Endothelial cell of umbilical vein (primary cell): ENCODE results near the gene PRDM16. TPM values are rescaled to one million over a fixed set of nuclear protein-coding genes. Genes with fewer than 3 reads are reported as not detected.

Experiments used
- BruUV-seq: library from RNA; stranded (reverse); fragments of 400-500 nt; replicated peaks from 2 replicates; lab custom pipeline; 2021; lab: Mats Ljungman, UMichigan
- CTCF ChIA-PET: fragments of 300-600, 350-600 bp; sonication (Branson Sonifier 250); formaldehyde crosslinking; loops from one replicate; lab custom pipeline; 2021; ENCODE audit warnings: antibody characterized with exemption, inconsistent platforms; lab: Charles Lee
- POLR2A ChIA-PET: fragments of 300-600, 350-600 bp; sonication (Branson Sonifier 250); formaldehyde crosslinking; loops from one replicate; lab custom pipeline; 2021; ENCODE audit warnings: antibody characterized with exemption, inconsistent platforms; lab: Charles Lee
- DNase-seq: peaks from one replicate; pipeline ENCODE4 v3.0.0-alpha.2; 2011; ENCODE audit warnings: low read depth, low spot score
- FAIRE-seq: peaks from 2 replicates; lab custom pipeline; 2011; peaks lifted over from hg19 to GRCh38; lab: Jason Lieb, UNC
- H2AFZ ChIP-seq: 2 replicates; pipeline ENCODE4 v1.6.0; 2012; ENCODE audit warnings: low read depth, low read length, control low read depth, inconsistent platforms
- H3K27ac ChIP-seq: 2 replicates; pipeline ENCODE4 v1.5.1; 2011; ENCODE audit warnings: low read depth, mild to moderate bottlenecking, control low read depth, low read length, moderate library complexity; ENCODE audit not compliant: insufficient read depth
- H3K27me3 ChIP-seq, 2 experiments: 2 replicates each; pipeline versions ENCODE4 v1.6.0 to v1.6.1; 2011; ENCODE audit warnings: low read length in 2 of 2, mixed read lengths in 1 of 2; ENCODE audit not compliant: control insufficient read depth in 2 of 2, insufficient read depth in 2 of 2
- H3K36me3 ChIP-seq, 2 experiments: 2 replicates in 1 of 2; 3 replicates in 1 of 2; pipeline ENCODE4 v1.5.1; 2011; ENCODE audit warnings: low read length in 2 of 2, mild to moderate bottlenecking in 1 of 2, moderate library complexity in 1 of 2; ENCODE audit not compliant: control insufficient read depth in 2 of 2, insufficient read depth in 2 of 2; ENCODE audit errors: extremely low read depth in 1 of 2
- H3K4me1 ChIP-seq: 3 replicates; pipeline ENCODE4 v1.5.1; 2011; ENCODE audit warnings: mild to moderate bottlenecking, low read length; ENCODE audit not compliant: control insufficient read depth, insufficient read depth; ENCODE audit errors: extremely low read depth
- H3K4me2 ChIP-seq: 2 replicates; pipeline ENCODE4 v1.6.1; 2011; ENCODE audit warnings: low read length, control low read depth, mixed read lengths; ENCODE audit not compliant: insufficient read depth
- H3K4me3 ChIP-seq, 3 experiments: fragments of 200-600 bp in 1 of 3; sonication (generic), shearing (Covaris generic) in 1 of 3; replicated peaks in 1 of 3; 2 replicates each; pipeline ENCODE4 v1.5.1; 2011 to 2016; ENCODE audit warnings: control low read depth in 3 of 3, low read length in 3 of 3, mild to moderate bottlenecking in 2 of 3, inconsistent platforms in 1 of 3, low read depth in 1 of 3, moderate library complexity in 1 of 3; ENCODE audit not compliant: insufficient read depth in 1 of 3
- H3K79me2 ChIP-seq: 2 replicates; pipeline ENCODE4 v1.6.0; 2012; ENCODE audit warnings: low read length, inconsistent platforms; ENCODE audit not compliant: control insufficient read depth, insufficient read depth
- H3K9ac ChIP-seq: replicated peaks from 2 replicates; pipeline ENCODE3; 2011; ENCODE audit warnings: low read length, control low read depth; ENCODE audit not compliant: insufficient read depth; ENCODE audit errors: extremely low read depth
- H3K9me1 ChIP-seq: replicated peaks from 3 replicates; pipeline ENCODE4 v1.6.0; 2011; ENCODE audit warnings: mild to moderate bottlenecking, low read length; ENCODE audit not compliant: control insufficient read depth, insufficient read depth; ENCODE audit errors: extremely low read depth
- H3K9me3 ChIP-seq: replicated peaks from 2 replicates; pipeline ENCODE4 v1.5.1; 2012; ENCODE audit warnings: low read length, inconsistent platforms; ENCODE audit not compliant: control insufficient read depth, insufficient read depth
- H4K20me1 ChIP-seq: replicated peaks from 2 replicates; pipeline ENCODE3; 2011; ENCODE audit warnings: mild to moderate bottlenecking, low read length; ENCODE audit not compliant: control insufficient read depth, insufficient read depth; ENCODE audit errors: extremely low read depth
- EZH2 ChIP-seq: IDR thresholded peaks from 2 replicates; pipeline ENCODE4 v1.6.1; 2012; ENCODE audit warnings: borderline replicate concordance, low read depth, mild to moderate bottlenecking, moderate library complexity, low read length, inconsistent platforms; ENCODE audit not compliant: severe bottlenecking
- FOS ChIP-seq: IDR thresholded peaks from 2 replicates; pipeline ENCODE4 v1.6.1; 2011; ENCODE audit warnings: mild to moderate bottlenecking, low read length, moderate library complexity, borderline replicate concordance; ENCODE audit not compliant: insufficient read depth
- GATA2 ChIP-seq: IDR thresholded peaks from 2 replicates; pipeline ENCODE4 v1.7.0; 2011; ENCODE audit warnings: low read depth, mild to moderate bottlenecking, moderate library complexity, mixed read lengths, low read length; ENCODE audit not compliant: insufficient read length, insufficient read depth
- JUN ChIP-seq: IDR thresholded peaks from 2 replicates; pipeline ENCODE4 v1.6.1; 2011; ENCODE audit warnings: borderline replicate concordance, low read depth; ENCODE audit not compliant: insufficient read length, insufficient read depth
- MYC ChIP-seq: IDR thresholded peaks from one replicate; pipeline ENCODE4 v1.6.1; 2011; ENCODE audit warnings: mild to moderate bottlenecking, low read depth, low read length
- POLR2A ChIP-seq: IDR thresholded peaks from 2 replicates; pipeline ENCODE4 v1.6.1; 2012; ENCODE audit warnings: low read depth, mild to moderate bottlenecking, control low read depth, low read length
- POLR2AphosphoS5 ChIP-seq: IDR thresholded peaks from 2 replicates; pipeline ENCODE4 v1.6.1; 2012; ENCODE audit warnings: low read depth, mild to moderate bottlenecking, control low read depth, low read length, moderate library complexity; ENCODE audit not compliant: insufficient read depth
- dilution Hi-C: fragments of 300-500 bp; cut with MboI; formaldehyde crosslinking; loops from one replicate; pipeline ENCODE4 v1.15.0; 2019; ENCODE audit warnings: low sequenced_read_pairs; ENCODE audit not compliant: extremely low pct_ligation_motif_present
- intact Hi-C: fragments of 100-400 bp; cut with micrococcal nuclease; formaldehyde crosslinking; loops from one replicate; pipeline ENCODE4 v1.10.0; 2022
- polyA plus RNA-seq, 4 experiments: library from polyadenylated mRNA; depleted of rRNA in 3 of 4; stranded (reverse) in 3 of 4; unstranded in 1 of 4; fragments of >200 nt; gene quantifications; 2 replicates each; pipeline versions ENCODE4 v1.2.1 to v1.2.3, GENCODE V29; 2011 to 2012; ENCODE audit warnings: missing spikeins in 1 of 4
- total RNA-seq: library from RNA; stranded (reverse); gene quantifications from 2 replicates; pipeline ENCODE4 v1.2.3, GENCODE V29; 2021
- TF ChIP-seq, protein P1 (sequence below), 2 donors: IDR thresholded peaks; 1 replicate in 1 of 2; 2 replicates in 1 of 2; pipeline ENCODE4 v1.5.1; 2011; ENCODE audit warnings: low read length in 2 of 2, mild to moderate bottlenecking in 2 of 2, moderate library complexity in 2 of 2, control low read depth in 1 of 2, inconsistent platforms in 1 of 2, low read depth in 1 of 2; ENCODE audit not compliant: insufficient read depth in 1 of 2; ENCODE audit errors: extremely low read depth in 1 of 2
- TF ChIP-seq, protein P2 (sequence below): IDR thresholded peaks from 2 replicates; pipeline ENCODE4 v1.6.1; 2011; ENCODE audit not compliant: insufficient read depth, insufficient read length

PRDM16 gene
- total and polyA plus RNA-seq, 2 donors (not counting 3 experiments of a cell fraction or from before 2014, with no cell fraction given), result not detected

DNA sequence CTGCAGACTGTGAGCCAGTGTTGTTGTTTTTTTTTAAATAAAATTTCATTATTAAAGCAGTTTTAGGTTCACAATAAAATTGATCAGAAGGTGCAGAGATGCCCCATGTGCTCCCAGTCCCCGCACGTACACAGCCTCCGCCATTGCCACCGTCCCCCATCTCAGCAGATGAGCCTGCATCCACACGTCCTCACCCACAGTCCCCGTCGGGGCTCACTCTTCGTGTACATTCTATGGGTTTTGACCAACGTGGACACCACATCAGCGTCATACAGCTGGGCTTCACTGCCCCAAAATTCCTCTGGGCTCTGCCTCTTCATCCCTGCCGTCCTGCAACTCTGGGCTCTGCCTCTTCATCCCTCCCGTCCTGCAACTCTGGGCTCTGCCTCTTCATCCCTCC lies 373.9 kb downstream of the PRDM16 start:
- Histone ChIP-seq H3K36me3 (no peaks in the 10 kb centered on the region), H3K4me2 (no peak overlapping the region), H3K9me1 (no peaks in the 10 kb centered on the region), H3K27ac (no peak overlapping the region), H3K79me2 (no peaks in the 10 kb centered on the region), H3K9ac (no peak overlapping the region), H2AFZ (no peak overlapping the region), H3K4me1 (no peaks in the 10 kb centered on the region), H3K4me3 (no peak overlapping the region), H3K9me3 (no peaks in the 10 kb centered on the region), H3K27me3 (peaks cover 2% of the 10 kb centered on the region in 2 experiments), H4K20me1 (no peaks in the 10 kb centered on the region)
- FAIRE-seq (no peak), DNase-seq (no peak)
- TF ChIP-seq FOS, result no peak
- TF ChIP-seq, protein P1, sequence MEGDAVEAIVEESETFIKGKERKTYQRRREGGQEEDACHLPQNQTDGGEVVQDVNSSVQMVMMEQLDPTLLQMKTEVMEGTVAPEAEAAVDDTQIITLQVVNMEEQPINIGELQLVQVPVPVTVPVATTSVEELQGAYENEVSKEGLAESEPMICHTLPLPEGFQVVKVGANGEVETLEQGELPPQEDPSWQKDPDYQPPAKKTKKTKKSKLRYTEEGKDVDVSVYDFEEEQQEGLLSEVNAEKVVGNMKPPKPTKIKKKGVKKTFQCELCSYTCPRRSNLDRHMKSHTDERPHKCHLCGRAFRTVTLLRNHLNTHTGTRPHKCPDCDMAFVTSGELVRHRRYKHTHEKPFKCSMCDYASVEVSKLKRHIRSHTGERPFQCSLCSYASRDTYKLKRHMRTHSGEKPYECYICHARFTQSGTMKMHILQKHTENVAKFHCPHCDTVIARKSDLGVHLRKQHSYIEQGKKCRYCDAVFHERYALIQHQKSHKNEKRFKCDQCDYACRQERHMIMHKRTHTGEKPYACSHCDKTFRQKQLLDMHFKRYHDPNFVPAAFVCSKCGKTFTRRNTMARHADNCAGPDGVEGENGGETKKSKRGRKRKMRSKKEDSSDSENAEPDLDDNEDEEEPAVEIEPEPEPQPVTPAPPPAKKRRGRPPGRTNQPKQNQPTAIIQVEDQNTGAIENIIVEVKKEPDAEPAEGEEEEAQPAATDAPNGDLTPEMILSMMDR (IDR thresholded peaks at IDR 0.05; ENCODE audit: extremely low read depth in 1 of 2, insufficient read depth in 1 of 2, low read depth in 1 of 2, low read length in 2 of 2), result no peak
- no TSS peak for BruUV-seq
- dilution Hi-C loops, result no loop called here
- intact Hi-C loops, result no loop called here
- POLR2A ChIA-PET, result no interaction called here
- CTCF ChIA-PET, result no interaction called here

DNA sequence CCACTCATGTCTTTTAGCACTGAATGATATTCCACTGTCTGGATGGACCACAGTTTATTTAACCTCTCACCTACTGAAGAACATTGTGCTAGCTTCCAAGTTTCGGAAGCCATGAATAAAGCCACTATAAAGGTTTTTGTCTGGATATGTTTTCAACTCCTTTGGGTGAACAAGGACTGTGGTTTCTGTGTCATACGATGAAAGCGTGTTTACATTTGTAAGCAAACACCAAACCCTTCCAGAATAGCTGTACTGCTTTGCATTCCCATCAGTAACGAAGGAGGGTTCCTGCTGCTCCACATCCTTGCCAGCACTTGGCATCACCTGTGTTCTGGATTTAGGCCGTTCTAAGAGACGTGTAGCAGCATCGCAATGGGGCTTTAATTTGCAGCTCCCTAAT lies 374.8 kb downstream of the PRDM16 start:
- H3K9me1 ChIP-seq, result no peaks in the 10 kb centered on the region
- DNase-seq, result no peak
- TF ChIP-seq EZH2 (no peak), FOS (no peak), JUN (no peak), POLR2AphosphoS5 (no peak), GATA2 (no peak), MYC (no peak), POLR2A (no peak)
- TF ChIP-seq, protein P2, sequence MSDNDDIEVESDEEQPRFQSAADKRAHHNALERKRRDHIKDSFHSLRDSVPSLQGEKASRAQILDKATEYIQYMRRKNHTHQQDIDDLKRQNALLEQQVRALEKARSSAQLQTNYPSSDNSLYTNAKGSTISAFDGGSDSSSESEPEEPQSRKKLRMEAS, result no peak
- TF ChIP-seq, protein P1 (IDR thresholded peaks at IDR 0.05; ENCODE audit: extremely low read depth in 1 of 2, insufficient read depth in 1 of 2, low read depth in 1 of 2, low read length in 2 of 2), result no peak
- H3K4me2 ChIP-seq, result no peak overlapping the region
- FAIRE-seq, result no peak
- H3K9me3 ChIP-seq, result no peaks in the 10 kb centered on the region
- no peaks in the 10 kb centered on the region for H3K36me3 ChIP-seq
- no peaks in the 10 kb centered on the region for H4K20me1 ChIP-seq
- no peaks in the 10 kb centered on the region for H3K79me2 ChIP-seq
- H3K27ac ChIP-seq, result no peak overlapping the region
- ChIA-PET CTCF (interaction anchor here (1.7 kb wide), 1 partner anchor 9 kb away, joined by 8 read pairs; no protein-coding TSS in a partner anchor), POLR2A (no interaction called here)
- intact Hi-C loops (no loop called here), dilution Hi-C loops (no loop called here)
- no peaks in the 10 kb centered on the region for H3K4me1 ChIP-seq
- no peak overlapping the region for H3K4me3 ChIP-seq
- no TSS peak for BruUV-seq
- no peak overlapping the region for H3K9ac ChIP-seq
- H3K27me3 ChIP-seq, result peaks cover 2% of the 10 kb centered on the region in 2 experiments
- no peak overlapping the region for H2AFZ ChIP-seq
